ENCODE results near the gene RNASE7.

Gene RNASE7

GRCh38 chr14:21081521-21082142 lies 39.5 kb downstream of the RNASE7 start:
- TF ChIP-seq CTCF (conservative IDR thresholded peaks at IDR 0.05; ENCODE audit: low read depth, low read length) = no peak
- no peak overlapping the region for H3K4me3 ChIP-seq (ENCODE audit: low read length)

DNA sequence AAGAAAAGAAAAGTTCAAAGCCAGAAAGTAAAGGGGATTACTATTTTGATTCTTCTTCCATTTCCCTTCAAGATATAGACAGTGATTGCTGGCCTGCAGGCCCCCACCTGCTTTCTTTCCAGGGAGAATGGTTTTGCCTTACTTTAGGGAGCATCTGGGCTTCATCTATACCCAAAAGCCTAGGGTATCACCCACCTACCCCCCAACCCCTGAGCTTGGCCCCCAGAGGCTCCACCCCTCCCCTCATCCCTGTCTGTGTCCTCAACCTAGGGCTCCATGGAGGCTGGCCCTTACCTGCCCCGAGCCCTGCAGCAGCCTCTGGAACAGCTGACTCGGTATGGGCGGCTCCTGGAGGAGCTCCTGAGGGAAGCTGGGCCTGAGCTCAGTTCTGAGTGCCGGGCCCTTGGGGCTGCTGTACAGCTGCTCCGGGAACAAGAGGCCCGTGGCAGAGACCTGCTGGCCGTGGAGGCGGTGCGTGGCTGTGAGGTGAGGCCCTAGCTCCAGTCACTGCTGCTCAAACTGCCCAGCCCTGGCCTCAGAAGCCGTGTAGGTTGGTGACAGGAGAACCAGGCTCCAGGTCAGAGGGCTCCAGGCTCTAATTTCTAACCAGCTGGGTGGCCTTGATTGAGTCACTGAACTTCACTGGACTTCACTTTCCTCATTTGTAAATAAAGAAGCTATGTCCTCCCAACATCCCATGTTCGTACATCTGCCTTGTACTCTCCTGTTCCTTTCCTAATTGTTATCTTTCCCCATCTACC lies 41.6 kb downstream of the RNASE7 start:
- DNase-seq (ENCODE audit: low read depth) = no peak
- H3K4me3 ChIP-seq (ENCODE audit: low read length) = no peak overlapping the region
- no peak for TF ChIP-seq CTCF (conservative IDR thresholded peaks at IDR 0.05; ENCODE audit: low read depth, low read length)

More at GRCh38 chr14:21081521-21082142, 39.5 kb downstream of the RNASE7 start:
- DNase-seq (ENCODE audit: low read depth) = no peak

GRCh38 chr14:21084396-21084795 lies 42.2 kb downstream of the RNASE7 start:
- no peak for TF ChIP-seq CTCF (conservative IDR thresholded peaks at IDR 0.05; ENCODE audit: low read depth, low read length)
- no peak for DNase-seq (ENCODE audit: low read depth)
- H3K4me3 ChIP-seq (ENCODE audit: low read length) = no peak overlapping the region

DNA sequence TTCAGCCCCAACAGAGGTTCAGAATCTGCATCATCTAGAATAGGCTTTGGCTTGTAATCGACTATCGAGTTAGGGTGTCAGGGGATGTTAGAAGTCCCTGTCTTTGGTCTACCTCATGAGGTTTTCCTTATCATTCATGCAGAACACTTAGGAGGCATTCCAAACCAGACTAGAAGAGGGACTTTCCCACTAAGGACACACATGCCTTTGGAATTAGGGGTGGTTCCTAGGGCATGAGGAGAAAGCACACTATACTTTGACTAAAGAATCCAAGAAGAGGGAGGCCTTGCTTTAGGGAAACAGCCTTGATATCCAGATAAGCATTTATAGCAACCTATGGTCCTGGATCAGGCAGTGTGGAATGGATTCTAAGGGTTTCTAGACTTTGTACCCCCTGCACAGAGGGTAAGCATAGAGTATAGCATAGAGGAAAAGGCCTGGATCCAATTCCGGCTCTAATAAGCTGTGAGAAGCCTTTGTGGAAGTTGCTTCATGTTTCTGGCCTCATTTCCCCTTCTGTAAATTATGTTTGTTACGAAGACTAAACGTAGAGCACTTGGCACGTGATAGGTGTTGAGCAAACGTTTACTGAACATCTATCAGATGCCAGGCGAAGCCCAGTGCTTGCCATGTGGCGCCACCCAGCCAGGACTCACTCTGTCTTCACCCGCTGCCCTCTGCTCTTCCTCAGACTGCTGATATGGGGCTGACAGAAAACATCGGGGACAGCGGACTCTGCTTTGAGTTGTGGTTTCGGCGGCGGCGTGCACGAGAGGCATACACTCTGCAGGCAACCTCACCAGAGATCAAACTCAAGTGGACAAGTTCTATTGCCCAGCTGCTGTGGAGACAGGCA lies 43.1 kb downstream of the RNASE7 start:
- no peak for DNase-seq (ENCODE audit: low read depth)
- H3K4me3 ChIP-seq (ENCODE audit: low read length) = no peak overlapping the region
- no peak for TF ChIP-seq CTCF (conservative IDR thresholded peaks at IDR 0.05; ENCODE audit: low read depth, low read length)

DNA sequence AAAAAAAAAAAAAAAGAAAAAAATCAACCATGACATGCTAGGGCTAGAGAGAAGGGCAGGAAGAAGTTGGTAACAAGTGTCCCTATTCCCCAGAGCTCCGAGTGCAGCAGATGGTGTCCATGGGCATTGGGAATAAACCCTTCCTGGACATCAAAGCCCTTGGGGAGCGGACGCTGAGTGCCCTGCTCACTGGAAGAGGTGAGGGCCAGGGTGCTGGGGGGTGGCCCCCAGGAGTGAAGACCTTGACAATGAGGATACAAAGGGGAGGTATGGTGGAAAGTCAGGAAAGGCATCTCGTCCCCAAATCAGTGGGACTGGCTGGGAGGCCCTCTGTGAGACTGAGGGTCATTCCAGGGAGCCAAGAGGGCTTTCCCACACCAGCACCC lies 44.7 kb downstream of the RNASE7 start:
- TF ChIP-seq CTCF (conservative IDR thresholded peaks at IDR 0.05; ENCODE audit: low read depth, low read length) = no peak
- no peak for DNase-seq (ENCODE audit: low read depth)
- no peak overlapping the region for H3K4me3 ChIP-seq (ENCODE audit: low read length)

- DNase-seq (ENCODE audit: low read depth) = peak; percentile 71
- TF ChIP-seq CTCF (conservative IDR thresholded peaks at IDR 0.05; ENCODE audit: low read depth, low read length) = no peak
- H3K4me3 ChIP-seq (ENCODE audit: low read length) = no peak overlapping the region
Measured at GRCh38 chr14:21087294-21088091, 45.3 kb downstream of the RNASE7 start.
